ENCODE measurements around the gene NHLH2.

The NHLH2 gene

GRCh38 chr1:115802416-115802815 is 38.5 kb downstream of the NHLH2 start:
- no peak for DNase-seq (ENCODE audit: low spot score)

- DNase-seq (ENCODE audit: low spot score): no peak
Observed at GRCh38 chr1:115797486-115797885, 43.4 kb downstream of the NHLH2 start.

- no peak for DNase-seq (ENCODE audit: low spot score)
Observed at GRCh38 chr1:115796897-115797296, 44.0 kb downstream of the NHLH2 start.

- no peak for DNase-seq (ENCODE audit: low spot score)
Observed at GRCh38 chr1:115796036-115796435, 44.9 kb downstream of the NHLH2 start.

GRCh38 chr1:115794976-115795639 is 45.8 kb downstream of the NHLH2 start:
- DNase-seq (ENCODE audit: low spot score): no peak

GRCh38 chr1:115793162-115793561 is 47.8 kb downstream of the NHLH2 start:
- no peak for DNase-seq (ENCODE audit: low spot score)

- DNase-seq (ENCODE audit: low spot score): no peak
Observed at GRCh38 chr1:115791816-115792215, 49.1 kb downstream of the NHLH2 start.

GRCh38 chr1:115790846-115791245 is 50.1 kb downstream of the NHLH2 start:
- no peak for DNase-seq (ENCODE audit: low spot score)

GRCh38 chr1:115790356-115790755 is 50.6 kb downstream of the NHLH2 start:
- no peak for DNase-seq (ENCODE audit: low spot score)
